HFFc6 (cell line): ENCODE results near the gene ANKRD65. TPM values are rescaled to one million over a fixed set of nuclear protein-coding genes. Genes with fewer than 3 reads are reported as not detected.

Experiments used
- DNase-seq: peaks from one replicate; pipeline ENCODE4 v3.0.0-alpha.2; 2018
- H3K27ac Mint-ChIP-seq: 2 replicates; pipeline ENCODE4 v1.8.0; 2020; ENCODE audit warnings: mild to moderate bottlenecking, mixed read lengths
- H3K27me3 Mint-ChIP-seq: 2 replicates; pipeline ENCODE4 v1.8.0; 2021; ENCODE audit warnings: mild to moderate bottlenecking, moderate library complexity, mixed read lengths; ENCODE audit not compliant: insufficient read depth
- H3K36me3 Mint-ChIP-seq: 2 replicates; pipeline ENCODE4 v1.8.0; 2021; ENCODE audit warnings: low read depth, mixed read lengths
- H3K4me1 Mint-ChIP-seq: 2 replicates; pipeline ENCODE4 v1.8.0; 2020; ENCODE audit warnings: low read depth, mixed read lengths
- H3K4me3 Mint-ChIP-seq: 2 replicates; pipeline ENCODE4 v1.8.0; 2020; ENCODE audit warnings: mild to moderate bottlenecking, moderate library complexity, mixed read lengths
- H3K9me3 Mint-ChIP-seq: 2 replicates; pipeline ENCODE4 v1.8.0; 2020; ENCODE audit warnings: mild to moderate bottlenecking, mixed read lengths
- CTCF ChIP-seq: fragments of 200-600 bp; sonication (generic); IDR thresholded peaks from 2 replicates; pipeline ENCODE4 v1.5.0; 2021; ENCODE audit warnings: antibody characterized with exemption, mild to moderate bottlenecking
- total RNA-seq, 6 experiments: library from RNA; stranded (reverse); fragmentation: NEBNext Ultra II Directional; extraction: Animal tissue kit (Norgen Biotek cat#: 25700); gene quantifications; 2 replicates in 1 of 6; 3 replicates in 5 of 6; pipeline ENCODE4 v1.2.3, GENCODE V29; 2021

Gene ANKRD65
- total RNA-seq, 6 experiments from 2014 or later = 0.14 TPM; not detected in 4

GRCh38 chr1:1436630-1437032 lies 15.6 kb upstream of the ANKRD65 start:
- TF ChIP-seq CTCF = no peak
- DNase-seq = no peak
- Mint-ChIP-seq H3K9me3 (no peaks in the 10 kb centered on the region), H3K27me3 (peaks cover 4% of the 10 kb centered on the region; the same call in 1 of the 2 replicates), H3K4me1 (no peaks in the 10 kb centered on the region), H3K4me3 (no peak overlapping the region), H3K27ac (no peak overlapping the region), H3K36me3 (no peaks in the 10 kb centered on the region)

- no peaks in the 10 kb centered on the region for H3K4me1 Mint-ChIP-seq
- no peak overlapping the region for H3K27ac Mint-ChIP-seq
- TF ChIP-seq CTCF = no peak
- DNase-seq = no peak
- H3K4me3 Mint-ChIP-seq = no peak overlapping the region
- no peaks in the 10 kb centered on the region for H3K36me3 Mint-ChIP-seq
- H3K9me3 Mint-ChIP-seq = no peaks in the 10 kb centered on the region
- peaks cover 4% of the 10 kb centered on the region; the same call in 1 of the 2 replicates for H3K27me3 Mint-ChIP-seq
Observed at GRCh38 chr1:1435911-1436629, 15.0 kb upstream of the ANKRD65 start.

- Mint-ChIP-seq H3K4me3 (no peak within 1 kb of the TSS), H3K4me1 (no peaks in the 10 kb centered on the region; the same call in 1 of the 2 replicates), H3K9me3 (no peaks in the 10 kb centered on the region), H3K27me3 (peaks cover 4% of the 10 kb centered on the region; the same call in 1 of the 2 replicates), H3K27ac (no peak within 1 kb of the TSS), H3K36me3 (no peaks in the 10 kb centered on the region)
- no peak for DNase-seq
- TF ChIP-seq CTCF = no peak
Observed at GRCh38 chr1:1435106-1435903, 14.2 kb upstream of the ANKRD65 start, which contains the start of gene VWA1. VWA1 (plus strand) TSS chr1:1435690; CDS start chr1:1435749, 59 bp downstream.

GRCh38 chr1:1434824-1435105 lies 13.7 kb upstream of the ANKRD65 start:
- Mint-ChIP-seq H3K4me1 (peaks cover 5% of the 10 kb centered on the region; the same call in 1 of the 2 replicates), H3K27ac (no peak overlapping the region), H3K27me3 (peaks cover 4% of the 10 kb centered on the region; the same call in 1 of the 2 replicates), H3K9me3 (no peaks in the 10 kb centered on the region), H3K36me3 (no peaks in the 10 kb centered on the region), H3K4me3 (no peak overlapping the region)
- TF ChIP-seq CTCF = no peak
- no peak for DNase-seq

GRCh38 chr1:1434131-1434823 lies 13.2 kb upstream of the ANKRD65 start:
- Mint-ChIP-seq H3K4me3 (no peak overlapping the region), H3K27ac (no peak overlapping the region), H3K9me3 (no peaks in the 10 kb centered on the region), H3K36me3 (no peaks in the 10 kb centered on the region), H3K4me1 (peaks cover 9% of the 10 kb centered on the region; the same call in 1 of the 2 replicates), H3K27me3 (peaks cover 4% of the 10 kb centered on the region; the same call in 1 of the 2 replicates)
- no peak for TF ChIP-seq CTCF
- no peak for DNase-seq
